H1 (cell line): ENCODE data around the gene MMP25. TPM values are rescaled to one million over a fixed set of nuclear protein-coding genes. Genes with fewer than 3 reads are reported as not detected.

ENCODE experiments used
- CTCF ChIA-PET: fragments of 300-600 bp; sonication (Branson Sonifier 250); formaldehyde crosslinking; loops from one replicate; lab custom pipeline; 2021; ENCODE audit not compliant: partially characterized antibody; lab: Charles Lee
- POLR2A ChIA-PET: fragments of 300-600 bp; sonication (Branson Sonifier 250); formaldehyde crosslinking; loops from one replicate; lab custom pipeline; 2021; ENCODE audit warnings: inconsistent platforms; ENCODE audit not compliant: partially characterized antibody; lab: Charles Lee
- DNase-seq, 2 experiments: peaks; one replicate each; pipeline versions ENCODE4 v3.0.0 to v3.0.0-alpha.2; 2010 to 2022; ENCODE audit warnings: low spot score in 2 of 2, low read depth in 1 of 2, mixed read lengths in 1 of 2
- FAIRE-seq: peaks from 2 replicates; lab custom pipeline; 2011; peaks lifted over from hg19 to GRCh38; lab: Jason Lieb, UNC
- H2AFZ ChIP-seq: 2 replicates; pipeline ENCODE4 v1.8.1; 2012; ENCODE audit warnings: low read length, inconsistent platforms
- H2AK5ac ChIP-seq: 2 replicates; pipeline ENCODE4 v1.6.1; 2013; ENCODE audit warnings: low read depth, low read length
- H2BK120ac ChIP-seq: replicated peaks from 2 replicates; pipeline ENCODE3; 2013; ENCODE audit warnings: low read depth, low read length, inconsistent platforms
- H2BK12ac ChIP-seq: 2 replicates; pipeline ENCODE4 v1.6.1; 2013; ENCODE audit warnings: low read depth, low read length
- H2BK15ac ChIP-seq: 2 replicates; pipeline ENCODE4 v1.6.1; 2013; ENCODE audit warnings: low read length
- H2BK20ac ChIP-seq: 2 replicates; pipeline ENCODE4 v1.6.1; 2013; ENCODE audit warnings: low read length
- H2BK5ac ChIP-seq: 2 replicates; pipeline ENCODE4 v1.6.1; 2013; ENCODE audit warnings: low read depth, low read length
- H3K14ac ChIP-seq: 2 replicates; pipeline ENCODE4 v1.6.1; 2013; ENCODE audit warnings: inconsistent platforms; ENCODE audit not compliant: insufficient read length
- H3K18ac ChIP-seq: 2 replicates; pipeline ENCODE4 v1.6.1; 2013; ENCODE audit warnings: low read length; ENCODE audit errors: extremely low read depth
- H3K23ac ChIP-seq: 2 replicates; pipeline ENCODE4 v1.6.1; 2013; ENCODE audit warnings: inconsistent platforms; ENCODE audit not compliant: insufficient read length
- H3K23me2 ChIP-seq: 2 replicates; pipeline ENCODE4 v1.6.1; 2013; ENCODE audit warnings: low read depth, low read length
- H3K27ac ChIP-seq: 2 replicates; pipeline ENCODE4 v1.6.1; 2011; ENCODE audit warnings: low read depth, low read length, inconsistent platforms
- H3K27me3 ChIP-seq, 4 experiments: replicated peaks in 1 of 4; 1 replicate in 1 of 4; 2 replicates in 3 of 4; pipeline versions ENCODE4 v1.6.1 to v1.8.1; 2011 to 2013; ENCODE audit warnings: low read length in 3 of 4, mild to moderate bottlenecking in 3 of 4, inconsistent platforms in 2 of 4, mixed read lengths in 2 of 4, moderate library complexity in 1 of 4; ENCODE audit not compliant: control insufficient read depth in 3 of 4, insufficient read depth in 3 of 4; ENCODE audit errors: extremely low read depth in 1 of 4
- H3K36me3 ChIP-seq, 4 experiments: 2 replicates each; pipeline versions ENCODE4 v1.6.1 to v1.8.1; 2011 to 2013; ENCODE audit warnings: mild to moderate bottlenecking in 4 of 4, low read length in 3 of 4, moderate library complexity in 2 of 4, control low read depth in 1 of 4, inconsistent platforms in 1 of 4; ENCODE audit not compliant: insufficient read depth in 4 of 4, control insufficient read depth in 2 of 4
- H3K4ac ChIP-seq: replicated peaks from 2 replicates; pipeline ENCODE3; 2013; ENCODE audit warnings: low read length, low read depth, mixed read lengths, inconsistent platforms; ENCODE audit not compliant: insufficient read length
- H3K4me1 ChIP-seq, 4 experiments: replicated peaks in 1 of 4; 1 replicate in 1 of 4; 2 replicates in 3 of 4; pipeline versions ENCODE4 v1.6.1 to v1.8.1; 2011 to 2013; ENCODE audit warnings: low read length in 3 of 4, inconsistent platforms in 2 of 4, mixed read lengths in 1 of 4; ENCODE audit not compliant: insufficient read depth in 4 of 4, control insufficient read depth in 3 of 4
- H3K4me2 ChIP-seq, 2 experiments: 2 replicates each; pipeline versions ENCODE4 v1.6.1 to v1.8.1; 2011 to 2013; ENCODE audit warnings: low read depth in 2 of 2, low read length in 2 of 2, control low read depth in 1 of 2, inconsistent platforms in 1 of 2, mild to moderate bottlenecking in 1 of 2; ENCODE audit not compliant: insufficient read depth in 1 of 2
- H3K4me3 ChIP-seq, 4 experiments: fragments of 200-600, 300-600 bp in 1 of 4; sonication (generic), shearing (Covaris generic), sonication (Bioruptor Twin) in 1 of 4; 2 replicates each; pipeline versions ENCODE4 v1.5.1 to v1.8.1; 2011 to 2016; ENCODE audit warnings: low read length in 4 of 4, low read depth in 3 of 4, control low read depth in 2 of 4, inconsistent platforms in 2 of 4, mild to moderate bottlenecking in 2 of 4, mixed read lengths in 1 of 4, moderate library complexity in 1 of 4; ENCODE audit not compliant: insufficient read depth in 2 of 4; ENCODE audit errors: extremely low read depth in 1 of 4
- H3K56ac ChIP-seq: replicated peaks from 2 replicates; pipeline ENCODE3; 2013; ENCODE audit warnings: low read depth, mild to moderate bottlenecking, mixed read lengths, low read length, inconsistent platforms; ENCODE audit not compliant: insufficient read length
- H3K79me1 ChIP-seq: 2 replicates; pipeline ENCODE4 v1.6.1; 2013; ENCODE audit warnings: low read depth, low read length, control low read depth
- H3K79me2 ChIP-seq, 2 experiments: 2 replicates each; pipeline versions ENCODE4 v1.6.1 to v1.8.1; 2012 to 2013; ENCODE audit warnings: low read length in 2 of 2, mild to moderate bottlenecking in 2 of 2, inconsistent platforms in 1 of 2; ENCODE audit not compliant: insufficient read depth in 2 of 2, control insufficient read depth in 1 of 2
- H3K9ac ChIP-seq, 4 experiments: replicated peaks in 1 of 4; 1 replicate in 1 of 4; 2 replicates in 3 of 4; pipeline versions ENCODE4 v1.6.1 to v1.8.1; 2011 to 2013; ENCODE audit warnings: low read depth in 3 of 4, low read length in 3 of 4, control low read depth in 2 of 4, mild to moderate bottlenecking in 2 of 4, moderate library complexity in 2 of 4, inconsistent platforms in 1 of 4; ENCODE audit errors: extremely low read depth in 1 of 4
- H3K9me3 ChIP-seq, 2 experiments: 2 replicates each; pipeline versions ENCODE4 v1.6.1 to v1.8.1; 2012 to 2013; ENCODE audit warnings: mild to moderate bottlenecking in 2 of 2, moderate library complexity in 2 of 2, control low read depth in 1 of 2, inconsistent platforms in 1 of 2, low read depth in 1 of 2, low read length in 1 of 2, mixed read lengths in 1 of 2; ENCODE audit not compliant: insufficient read depth in 2 of 2
- H4K20me1 ChIP-seq, 2 experiments: replicated peaks in 1 of 2; 2 replicates each; pipeline versions ENCODE3 to v1.8.1; 2011 to 2013; ENCODE audit warnings: inconsistent platforms in 2 of 2, low read length in 2 of 2, mild to moderate bottlenecking in 1 of 2; ENCODE audit not compliant: insufficient read depth in 2 of 2, control insufficient read depth in 1 of 2
- H4K5ac ChIP-seq: 2 replicates; pipeline ENCODE4 v1.6.1; 2013; ENCODE audit warnings: low read length, low read depth, mixed read lengths, inconsistent platforms; ENCODE audit not compliant: insufficient read length
- H4K8ac ChIP-seq: 2 replicates; pipeline ENCODE4 v1.8.0; 2013; ENCODE audit warnings: mild to moderate bottlenecking, moderate library complexity, low read length, inconsistent platforms; ENCODE audit not compliant: insufficient read depth; ENCODE audit errors: extremely low read depth
- H4K91ac ChIP-seq: replicated peaks from 2 replicates; pipeline ENCODE3; 2013; ENCODE audit warnings: low read length, mixed read lengths, inconsistent platforms; ENCODE audit not compliant: insufficient read length
- CBX5 ChIP-seq: fragments of 300-800, 300-1000 bp; sonication (generic); IDR thresholded peaks from 2 replicates; pipeline ENCODE4 v1.7.1; 2016; ENCODE audit warnings: antibody characterized with exemption, low read length, low read depth
- CBX8 ChIP-seq: fragments of 300-800, 300-1000 bp; sonication (generic); IDR thresholded peaks from 2 replicates; pipeline ENCODE4 v1.7.1; 2016; ENCODE audit warnings: low read depth, low read length, borderline replicate concordance
- CHD1 ChIP-seq: IDR thresholded peaks from 2 replicates; pipeline ENCODE4 v1.6.1; 2012; ENCODE audit warnings: low read depth, low read length, improper control_type of control experiment
- EZH2 ChIP-seq: fragments of 200-600 bp; sonication (generic); IDR thresholded peaks from 2 replicates; pipeline ENCODE4 v1.7.1; 2012; ENCODE audit warnings: low read depth, mild to moderate bottlenecking, moderate library complexity, low read length, inconsistent platforms; ENCODE audit not compliant: severe bottlenecking
- KDM1A ChIP-seq: fragments of 200-600, 300-600 bp; sonication (generic); IDR thresholded peaks from 2 replicates; pipeline ENCODE4 v1.7.1; 2016; ENCODE audit warnings: mild to moderate bottlenecking, low read length, borderline replicate concordance
- KDM4A ChIP-seq: IDR thresholded peaks from one replicate; pipeline ENCODE4 v1.7.1; 2012; ENCODE audit warnings: low read depth, mild to moderate bottlenecking, moderate library complexity, low read length, inconsistent platforms; ENCODE audit not compliant: severe bottlenecking
- MAFK ChIP-seq: IDR thresholded peaks from 2 replicates; pipeline ENCODE4 v1.6.1; 2012; ENCODE audit warnings: low read depth, mild to moderate bottlenecking, improper control_type of control experiment, low read length
- RNF2 ChIP-seq: fragments of 200-900, 300-1000 bp; sonication (generic); IDR thresholded peaks from 2 replicates; pipeline ENCODE4 v1.7.1; 2016; ENCODE audit warnings: borderline replicate concordance, low read depth, mild to moderate bottlenecking, antibody characterized with exemption, low read length; ENCODE audit not compliant: poor library complexity, severe bottlenecking; ENCODE audit errors: missing control alignments
- RXRA ChIP-seq: IDR thresholded peaks from 2 replicates; pipeline ENCODE4 v1.6.1; 2011; ENCODE audit warnings: low read depth, mild to moderate bottlenecking, low read length, moderate library complexity; ENCODE audit not compliant: insufficient read depth
- TBP ChIP-seq: IDR thresholded peaks from 2 replicates; pipeline ENCODE4 v1.6.1; 2011; ENCODE audit warnings: low read depth, low read length, improper control_type of control experiment
- WGBS, 2 experiments: shearing (Covaris generic) in 1 of 2; methylation state at CpG; one replicate each; pipeline versions ENCODE4 v1.1.6 to v1.1.7; 2013 to 2015; ENCODE audit warnings: low lambda C conversion rate in 2 of 2, mixed read lengths in 2 of 2, inconsistent platforms in 1 of 2, low coverage in 1 of 2, missing lambda C conversion rate in 1 of 2; ENCODE audit not compliant: insufficient replicate concordance in 2 of 2, insufficient coverage in 1 of 2, insufficient read length in 1 of 2; ENCODE audit errors: extremely low coverage in 1 of 2, missing lambda C conversion rate in 1 of 2; 5-methylcytosine and 5-hydroxymethylcytosine counted together
- polyA plus RNA-seq, 7 experiments: library from polyadenylated mRNA; depleted of rRNA in 3 of 7; stranded (reverse) in 5 of 7; unstranded in 2 of 7; fragments of >200 nt in 5 of 7; fragments of 200-250 nt in 2 of 7; gene quantifications; 1 replicate in 5 of 7; 2 replicates in 1 of 7; 4 replicates in 1 of 7; pipeline versions ENCODE4 v1.2.1 to v1.2.3, GENCODE V29; 2011 to 2013; ENCODE audit warnings: missing spikeins in 2 of 7, mixed read lengths in 2 of 7
- total RNA-seq: library from RNA; stranded (reverse); fragmentation: NEBNext Ultra II Directional; extraction: Animal tissue kit (Norgen Biotek cat#: 25700); gene quantifications from 2 replicates; pipeline ENCODE4 v1.2.1, GENCODE V29; 2021
- TF ChIP-seq, protein P1 (sequence below): IDR thresholded peaks from 2 replicates; pipeline ENCODE4 v1.6.1; 2011; ENCODE audit warnings: low read length, improper control_type of control experiment

MMP25 gene
- total and polyA plus RNA-seq, 2 of the 8 experiments (the other 6 are each of a cell fraction or from before 2014, with no cell fraction given), result 7.7 to 26.7 TPM

DNA sequence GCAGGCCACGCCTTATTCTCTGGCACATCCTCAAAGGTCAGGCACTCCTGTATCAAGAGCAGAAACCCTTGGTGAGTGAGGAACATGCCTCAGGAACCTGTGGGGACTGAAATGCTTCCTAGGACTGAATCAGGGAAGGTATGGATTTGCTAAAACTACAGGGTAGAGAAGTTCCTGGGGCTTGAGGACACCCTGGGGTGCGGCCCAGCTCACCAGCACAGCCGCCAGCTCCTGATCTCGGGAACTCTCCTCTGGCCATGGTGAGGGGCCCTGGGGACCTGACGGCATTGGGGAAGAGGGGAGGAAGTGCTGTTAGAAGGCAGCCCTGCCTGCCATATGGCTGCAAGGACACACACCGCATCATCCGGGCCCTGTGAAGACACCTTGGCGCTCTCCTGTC, 45.2 kb downstream of the MMP25 start:
- peaks cover 7% of the 10 kb centered on the region for H3K79me1 ChIP-seq
- no peak overlapping the region for H3K56ac ChIP-seq
- no peak overlapping the region for H2BK12ac ChIP-seq
- H4K8ac ChIP-seq, result peak overlapping the region; percentile 60; the same call in 1 of the 2 replicates
- FAIRE-seq, result no peak
- no peak overlapping the region for H3K4me3 ChIP-seq
- peaks cover 13 to 29% of the 10 kb centered on the region in 2 experiments for H4K20me1 ChIP-seq
- no peak overlapping the region for H3K4ac ChIP-seq
- no peak overlapping the region for H3K4me2 ChIP-seq
- H2BK5ac ChIP-seq, result no peak overlapping the region
- H4K91ac ChIP-seq, result no peak overlapping the region
- H2BK20ac ChIP-seq, result no peak overlapping the region
- H4K5ac ChIP-seq, result no peak overlapping the region
- no peaks in the 10 kb centered on the region for H3K9me3 ChIP-seq
- no peak overlapping the region for H3K9ac ChIP-seq
- H3K4me1 ChIP-seq, result peaks cover 4 to 12% (median 10%) of the 10 kb centered on the region in 4 experiments
- no peaks in the 10 kb centered on the region for H3K27me3 ChIP-seq
- no peak overlapping the region for H3K23ac ChIP-seq
- H3K18ac ChIP-seq, result no peak overlapping the region
- H3K14ac ChIP-seq, result no peak overlapping the region
- ChIA-PET POLR2A (interaction anchor here (0.6 to 8.3 kb wide), 19 partner anchors 8 to 212 kb away, joined by 3 to 137 read pairs (median 4); partner anchors contain the start of genes ZNF205 and ZSCAN10), CTCF (interaction anchor here (0.8 to 36.8 kb wide), 7 partner anchors 11 to 41 kb away, joined by 3 to 619 read pairs (median 4); partner anchors contain the start of genes ZNF205 and ZNF213)
- no peak for DNase-seq
- H3K79me2 ChIP-seq, result peaks cover 5 to 49% of the 10 kb centered on the region in 2 experiments; a peak in 2 of 4 replicates
- no peak overlapping the region for H2BK15ac ChIP-seq
- 91% methylated on average over 8 of the region's 8 CpGs; no CpG with 5 or more reads in 1 of the 2 experiments for WGBS, 2 experiments
- H2AFZ ChIP-seq, result no peak overlapping the region
- peaks cover 2% of the 10 kb centered on the region; the same call in 1 of the 2 replicates for H3K23me2 ChIP-seq
- TF ChIP-seq CBX5, result no peak
- TF ChIP-seq KDM4A, result no peak
- no peak for TF ChIP-seq CHD1
- TF ChIP-seq, protein P1, sequence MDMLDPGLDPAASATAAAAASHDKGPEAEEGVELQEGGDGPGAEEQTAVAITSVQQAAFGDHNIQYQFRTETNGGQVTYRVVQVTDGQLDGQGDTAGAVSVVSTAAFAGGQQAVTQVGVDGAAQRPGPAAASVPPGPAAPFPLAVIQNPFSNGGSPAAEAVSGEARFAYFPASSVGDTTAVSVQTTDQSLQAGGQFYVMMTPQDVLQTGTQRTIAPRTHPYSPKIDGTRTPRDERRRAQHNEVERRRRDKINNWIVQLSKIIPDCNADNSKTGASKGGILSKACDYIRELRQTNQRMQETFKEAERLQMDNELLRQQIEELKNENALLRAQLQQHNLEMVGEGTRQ, result no peak
- TF ChIP-seq RNF2, result no peak
- TF ChIP-seq RXRA, result no peak
- no peak for TF ChIP-seq EZH2
- no peak for TF ChIP-seq MAFK
- no peak for TF ChIP-seq CBX8
- TF ChIP-seq KDM1A, result no peak
- TF ChIP-seq TBP, result no peak
- no peak overlapping the region for H3K27ac ChIP-seq
- peaks cover 28 to 51% (median 39%) of the 10 kb centered on the region in 4 experiments for H3K36me3 ChIP-seq
- H2AK5ac ChIP-seq, result no peak overlapping the region
- H2BK120ac ChIP-seq, result no peak overlapping the region
